OCI-LY3 (cell line): Measurements from ENCODE around the gene HIPK4.

ENCODE experiments used
- CTCF ChIP-seq: fragments of 200-600, 300-600 bp; sonication (generic); IDR thresholded peaks from 2 replicates; pipeline ENCODE4 v1.5.1; 2014; ENCODE audit warnings: antibody characterized with exemption, low read length, low read depth
- EZH2phosphoT487 ChIP-seq: fragments of 200-600 bp; shearing (Covaris generic); IDR thresholded peaks from 2 replicates; pipeline ENCODE4 v1.6.1; 2018; ENCODE audit warnings: antibody characterized with exemption, mixed run types, low read depth

GRCh38 chr19:40419780-40420179, 29.8 kb upstream of the HIPK4 start:
- TF ChIP-seq CTCF (no peak), EZH2phosphoT487 (no peak)
